NOMO-1 (cell line): ENCODE results near the gene ELK4.

Source experiments
- DNase-seq, 2 experiments: peaks; one replicate each; lab custom pipeline; 2025; ENCODE audit not compliant: unreplicated experiment in 2 of 2; lab: John Stamatoyannopoulos, UW

Gene ELK4, protein sequence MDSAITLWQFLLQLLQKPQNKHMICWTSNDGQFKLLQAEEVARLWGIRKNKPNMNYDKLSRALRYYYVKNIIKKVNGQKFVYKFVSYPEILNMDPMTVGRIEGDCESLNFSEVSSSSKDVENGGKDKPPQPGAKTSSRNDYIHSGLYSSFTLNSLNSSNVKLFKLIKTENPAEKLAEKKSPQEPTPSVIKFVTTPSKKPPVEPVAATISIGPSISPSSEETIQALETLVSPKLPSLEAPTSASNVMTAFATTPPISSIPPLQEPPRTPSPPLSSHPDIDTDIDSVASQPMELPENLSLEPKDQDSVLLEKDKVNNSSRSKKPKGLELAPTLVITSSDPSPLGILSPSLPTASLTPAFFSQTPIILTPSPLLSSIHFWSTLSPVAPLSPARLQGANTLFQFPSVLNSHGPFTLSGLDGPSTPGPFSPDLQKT

DNA sequence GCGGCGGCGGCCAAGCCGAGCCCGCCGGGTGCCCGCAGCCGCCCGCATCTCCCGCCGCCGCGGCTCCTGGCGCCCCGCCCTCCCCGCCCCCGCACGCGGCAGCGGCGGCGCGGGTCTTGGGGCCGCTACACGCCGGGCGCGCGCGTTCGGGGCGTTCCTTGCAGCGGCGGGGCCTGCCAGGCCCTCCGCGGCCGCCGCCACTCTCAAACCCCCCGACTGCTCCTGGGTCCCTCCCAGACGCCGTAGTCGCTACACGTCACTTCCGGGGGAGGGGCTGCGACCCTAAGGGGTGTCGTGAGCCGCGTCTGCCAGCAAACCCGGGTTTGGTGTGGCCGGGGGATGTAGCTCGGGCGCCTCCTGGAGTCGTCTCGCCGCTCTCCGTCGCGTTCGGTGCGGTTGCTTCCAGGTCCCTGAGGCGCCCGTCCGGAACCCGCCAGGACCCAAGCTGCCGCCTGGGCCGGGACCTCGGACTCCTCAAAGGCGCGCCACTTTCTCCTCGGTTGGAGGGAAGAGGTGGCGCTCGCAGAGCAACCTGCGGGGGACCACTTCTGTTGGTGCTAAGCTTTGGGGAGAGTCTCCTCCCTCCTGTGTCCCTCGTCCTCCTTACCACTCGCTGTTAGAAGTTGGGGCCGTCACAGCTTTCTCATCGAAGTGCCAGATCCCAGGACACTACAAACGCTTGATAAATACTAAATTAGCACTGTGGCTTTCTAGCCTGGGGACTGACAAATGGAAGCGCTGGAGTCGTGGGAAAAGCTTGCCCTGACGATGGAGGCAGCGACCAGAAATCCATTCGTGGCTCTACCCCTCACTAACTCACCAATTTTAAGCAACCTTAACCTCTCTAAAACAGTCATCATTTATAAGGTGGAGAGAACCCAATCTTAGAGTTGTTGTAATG, at the start of gene ELK4:
Gene ELK4 (minus strand): TSS at position 244 of the 901 bp plus-strand sequence. CDS start 8,129 bp downstream, outside the sequence.
- peak; percentile 93 to 95 for DNase-seq

DNA sequence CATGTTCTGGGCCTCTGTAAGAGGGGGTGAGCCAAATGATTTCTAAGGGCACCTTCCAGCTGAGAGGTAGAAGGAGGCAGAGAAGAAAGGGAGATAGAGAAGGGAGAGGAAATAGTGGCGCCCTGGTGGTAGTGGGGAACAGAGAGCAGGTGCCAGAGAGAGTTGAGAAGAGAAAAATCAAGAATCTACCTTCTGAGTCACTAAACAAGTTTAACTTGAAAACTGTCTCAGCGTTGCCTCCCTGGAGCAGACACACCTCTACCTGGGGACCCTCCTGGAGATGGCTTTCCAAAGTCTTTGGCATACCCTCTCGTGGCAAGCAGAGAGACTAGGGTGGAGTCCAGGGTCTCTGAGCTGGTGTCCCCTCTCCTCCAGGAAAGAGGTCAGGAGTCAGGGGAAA, 49.6 kb upstream of the ELK4 start:
- no peak for DNase-seq

DNA sequence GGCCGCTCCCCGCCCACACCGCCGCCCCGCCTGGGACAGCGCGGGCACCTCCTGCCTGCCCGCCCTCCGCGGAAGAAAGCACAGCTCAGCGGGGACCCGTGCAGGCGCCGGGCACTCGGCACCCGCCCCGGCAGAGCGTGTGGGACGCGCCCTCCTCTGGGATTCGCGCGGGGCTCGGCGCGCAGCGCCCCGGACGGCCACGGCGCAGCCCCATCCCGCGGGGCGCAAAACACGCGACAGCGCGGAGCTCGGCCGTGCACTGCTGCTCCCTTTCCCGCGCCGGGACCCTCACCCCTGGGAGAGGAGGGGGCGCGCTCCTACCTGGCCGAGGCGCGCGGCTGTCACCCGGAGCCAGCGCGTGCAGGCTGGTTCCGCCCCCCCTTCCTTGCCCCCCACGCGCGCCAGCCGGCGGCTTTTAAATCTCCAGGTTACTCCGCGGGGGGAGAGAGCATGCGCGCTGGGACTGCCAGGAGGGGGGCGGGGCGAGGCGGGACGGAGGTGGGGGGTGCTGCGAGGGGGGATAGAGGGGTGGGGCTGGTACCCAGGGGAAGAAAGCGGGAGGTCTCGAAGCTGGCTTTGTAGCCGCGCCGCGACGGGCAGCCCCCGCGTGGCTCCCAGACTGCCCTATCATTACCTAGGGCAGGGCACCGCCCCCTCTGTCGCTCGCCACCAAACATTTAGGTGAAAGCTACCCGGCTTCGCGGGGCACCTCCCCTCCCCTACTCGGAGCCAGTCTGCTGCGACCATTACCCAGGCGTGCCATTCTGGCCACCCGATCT, 48.5 kb upstream of the ELK4 start, which contains the start of gene SLC45A3:
Gene SLC45A3 (minus strand): TSS at position 437 of the 779 bp plus-strand sequence. CDS start 15,853 bp downstream, outside the sequence.
- peak; percentile 31 to 45 for DNase-seq

DNA sequence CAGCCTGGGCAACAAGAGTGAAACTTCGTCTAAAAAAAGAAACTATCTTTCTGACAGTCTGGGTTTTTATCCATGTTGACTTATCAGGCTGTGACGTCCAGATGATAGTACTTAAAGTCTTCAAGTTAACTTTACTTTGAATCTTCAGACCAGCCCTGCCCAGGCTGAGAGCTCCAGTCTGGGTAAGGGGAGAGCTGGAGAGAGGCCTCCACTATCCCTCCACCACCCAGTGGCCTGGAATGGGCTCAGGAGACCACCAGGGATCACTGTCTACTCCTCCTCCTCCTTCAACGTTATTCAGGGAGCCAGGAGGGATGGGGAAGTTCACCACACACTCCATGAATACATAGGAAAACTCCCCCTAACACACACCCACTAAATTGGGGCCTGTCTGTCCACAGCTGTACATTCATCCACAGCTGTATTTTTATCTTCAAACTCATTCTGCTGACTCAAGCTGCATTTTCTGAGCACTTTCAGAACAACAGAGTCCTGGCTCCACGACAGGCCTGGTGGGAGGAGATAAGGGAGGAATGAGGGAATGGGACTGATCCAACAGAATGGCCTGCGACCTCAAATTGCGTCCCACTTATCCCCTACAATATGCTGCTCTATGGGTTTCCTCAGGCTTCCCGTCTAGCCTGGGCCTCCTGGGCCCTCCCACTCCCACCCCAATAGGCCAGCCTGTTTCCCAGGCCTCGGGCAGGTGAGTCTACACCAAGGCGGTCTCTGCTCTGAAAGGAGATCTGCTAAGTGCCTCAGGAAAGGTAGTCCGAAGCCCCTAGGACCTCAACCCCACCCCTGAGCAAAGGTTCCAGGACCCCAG, 46.7 kb upstream of the ELK4 start:
- no peak for DNase-seq

DNA sequence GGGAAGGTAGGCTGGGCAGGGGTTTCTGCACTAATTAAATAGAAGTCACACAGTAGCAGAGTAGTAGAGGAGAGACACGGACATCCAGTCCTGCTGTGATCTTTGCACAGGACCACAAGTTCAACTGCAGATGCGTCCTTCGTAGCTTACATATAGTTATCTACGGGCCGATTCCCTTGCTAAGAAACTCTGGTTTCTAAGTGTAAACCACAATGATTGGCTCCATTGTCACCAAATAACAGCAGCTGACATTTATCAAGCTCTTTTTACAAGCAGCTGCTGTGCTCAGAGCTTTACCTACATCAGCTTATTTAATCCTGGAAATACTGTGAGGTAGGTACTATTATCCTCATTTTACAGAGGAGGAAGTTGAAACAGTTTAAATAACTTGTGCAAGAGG, 45.4 kb upstream of the ELK4 start:
- DNase-seq, result peak in 1 of 2 experiments; percentile 41

DNA sequence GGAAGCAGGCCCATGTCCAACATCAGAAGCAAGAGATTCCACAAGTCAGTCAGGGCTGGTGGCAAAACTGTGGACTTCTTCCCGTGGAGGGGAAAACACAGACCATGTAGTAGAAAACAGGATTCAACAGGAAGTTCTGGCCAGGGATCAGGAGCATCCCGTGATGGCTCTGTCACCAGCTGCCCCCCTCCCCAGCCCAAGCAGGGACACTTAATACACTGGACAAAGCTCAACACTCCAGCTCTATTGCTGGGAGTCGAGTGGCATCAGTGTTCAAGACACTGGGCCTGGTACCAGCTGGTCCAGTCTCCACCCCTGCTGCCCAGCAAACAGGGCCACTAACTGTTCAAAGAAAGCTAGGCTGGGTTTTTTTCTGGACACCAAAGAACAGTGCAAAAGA, 44.8 kb upstream of the ELK4 start:
- DNase-seq, result no peak

DNA sequence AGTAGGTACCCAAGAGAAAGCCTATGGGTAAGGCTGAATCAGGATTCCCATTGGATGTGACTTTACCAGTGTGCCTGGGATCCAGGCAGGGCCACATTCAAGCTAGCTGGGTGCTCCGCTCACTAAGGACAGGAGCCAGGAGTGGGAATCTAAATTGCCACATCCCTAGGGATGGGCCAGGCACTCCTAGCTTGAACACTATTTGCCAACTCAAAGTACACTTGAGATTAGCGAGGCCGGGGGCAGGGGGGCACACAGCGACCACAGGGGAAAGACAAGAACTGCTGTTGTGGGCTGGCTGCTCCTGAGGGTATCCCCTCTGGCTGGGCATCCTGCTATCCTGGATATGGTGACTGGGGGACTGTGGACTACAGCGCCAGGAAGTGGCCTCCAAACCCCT, 44.2 kb upstream of the ELK4 start:
- no peak for DNase-seq

DNA sequence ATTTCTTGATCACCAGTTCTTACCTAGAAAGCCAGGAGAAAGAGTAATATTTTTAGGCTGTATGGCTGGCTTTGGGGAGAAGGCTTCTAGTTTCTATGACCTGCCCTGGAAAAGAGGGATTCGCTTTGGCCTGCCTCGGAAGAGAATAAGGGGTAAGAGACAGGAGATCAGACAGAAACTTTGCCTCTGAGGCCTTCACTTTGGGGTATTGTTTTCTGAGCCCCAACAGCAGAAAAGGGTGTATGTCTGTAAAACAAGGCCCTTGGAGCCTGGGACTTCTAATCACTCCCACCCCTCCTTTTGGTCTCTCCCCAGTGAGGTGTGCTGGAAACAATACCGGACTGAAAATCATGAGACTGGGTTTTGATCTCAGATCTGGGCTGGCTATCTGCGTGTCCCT, 43.4 kb upstream of the ELK4 start:
- no peak for DNase-seq

DNA sequence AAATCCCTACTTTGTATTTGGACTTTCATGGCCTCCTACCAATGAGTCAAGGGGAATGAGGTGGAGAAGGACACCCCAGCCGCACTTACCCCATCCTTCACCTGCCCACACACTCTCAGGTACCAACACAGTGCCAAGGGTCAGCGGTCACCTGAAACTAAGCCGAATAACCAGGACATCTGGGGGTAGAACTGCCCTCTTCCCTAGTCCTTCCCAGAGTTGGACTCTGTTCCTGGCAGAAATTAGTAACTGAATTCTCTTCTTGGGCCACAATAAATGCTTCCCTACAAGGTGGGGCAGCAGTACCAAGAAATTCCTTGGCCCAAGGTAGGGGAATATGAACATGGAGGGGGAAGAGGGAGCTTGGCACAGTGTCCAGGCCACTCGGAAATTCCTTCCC, 41.2 kb upstream of the ELK4 start:
- no peak for DNase-seq

DNA sequence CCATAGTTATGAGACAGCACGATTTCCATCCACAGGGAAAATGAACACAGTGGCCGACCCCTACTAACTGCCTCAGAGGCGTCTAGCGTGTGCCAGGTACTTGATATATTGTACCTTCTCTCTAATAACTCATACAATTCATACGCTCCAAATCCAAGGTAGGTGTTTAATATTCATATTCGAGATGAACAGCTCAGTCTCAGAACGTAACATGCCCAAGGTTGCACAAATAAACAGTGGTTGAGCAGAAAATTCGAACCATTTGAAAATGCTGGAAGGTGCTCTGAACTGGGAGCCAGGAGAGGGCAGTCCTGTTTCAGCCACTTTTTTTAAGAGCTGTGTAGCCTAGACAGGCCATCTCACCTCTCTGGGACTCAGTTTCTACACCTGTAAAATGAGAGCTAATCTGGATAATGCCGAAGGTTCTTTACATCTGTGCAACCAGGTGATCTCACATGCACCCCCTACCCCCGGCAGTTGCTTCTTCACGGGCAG, 40.6 kb upstream of the ELK4 start:
- DNase-seq, result no peak

DNA sequence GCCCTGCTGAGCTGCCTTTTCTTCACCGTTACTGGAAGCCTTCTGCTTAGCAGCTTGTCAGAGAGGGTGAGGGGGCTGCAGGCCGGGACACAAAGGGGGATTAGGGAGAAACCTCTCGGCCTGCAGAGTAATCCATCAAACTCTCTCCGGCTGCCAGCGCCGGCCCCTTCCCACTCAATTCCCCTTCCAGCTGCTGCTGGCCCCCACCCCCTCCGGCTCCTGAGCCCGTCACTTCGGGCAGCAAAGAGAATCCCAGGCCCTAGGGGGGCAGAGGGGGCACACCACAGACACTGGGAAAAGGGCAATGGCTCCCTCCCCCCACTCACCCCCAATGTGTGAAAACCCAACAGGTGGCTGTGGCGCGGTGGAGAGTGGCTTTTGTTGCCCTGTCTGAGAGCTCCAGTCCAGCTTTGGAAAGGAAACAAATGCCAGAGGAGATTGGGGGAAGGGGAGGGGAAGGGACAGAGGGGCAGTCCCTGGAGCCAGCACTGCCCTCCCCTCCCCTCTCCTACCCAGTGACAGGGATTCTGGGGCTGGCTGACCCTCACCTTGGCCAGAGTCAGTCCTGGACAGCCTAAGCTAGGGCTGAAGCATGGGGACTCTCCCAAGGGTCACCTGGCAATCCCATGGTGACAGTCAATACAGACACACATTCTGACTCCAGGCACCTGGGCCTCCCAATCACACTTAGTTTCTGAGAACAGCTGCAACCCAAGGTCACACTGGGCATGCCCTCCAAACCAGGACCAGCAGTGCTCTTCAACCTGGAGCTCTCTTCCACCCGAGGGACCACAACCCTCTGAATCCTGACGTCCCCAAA, 39.0 kb upstream of the ELK4 start:
- DNase-seq, result no peak

DNA sequence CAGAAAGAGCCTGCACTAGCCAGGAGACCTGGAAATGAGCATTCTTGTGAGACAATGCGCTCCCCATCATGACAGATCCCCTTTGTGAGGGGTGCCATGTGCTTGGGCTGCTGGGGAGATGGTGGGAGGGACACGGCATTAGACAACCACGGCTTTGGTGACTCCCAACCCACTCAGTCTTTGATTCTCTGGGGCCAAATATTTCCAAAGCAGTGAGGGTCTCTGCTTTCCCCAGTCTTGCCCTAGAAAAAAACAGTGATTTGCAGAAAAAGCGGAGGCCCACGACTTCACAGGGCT, 38.3 kb upstream of the ELK4 start:
- DNase-seq, result no peak

DNA sequence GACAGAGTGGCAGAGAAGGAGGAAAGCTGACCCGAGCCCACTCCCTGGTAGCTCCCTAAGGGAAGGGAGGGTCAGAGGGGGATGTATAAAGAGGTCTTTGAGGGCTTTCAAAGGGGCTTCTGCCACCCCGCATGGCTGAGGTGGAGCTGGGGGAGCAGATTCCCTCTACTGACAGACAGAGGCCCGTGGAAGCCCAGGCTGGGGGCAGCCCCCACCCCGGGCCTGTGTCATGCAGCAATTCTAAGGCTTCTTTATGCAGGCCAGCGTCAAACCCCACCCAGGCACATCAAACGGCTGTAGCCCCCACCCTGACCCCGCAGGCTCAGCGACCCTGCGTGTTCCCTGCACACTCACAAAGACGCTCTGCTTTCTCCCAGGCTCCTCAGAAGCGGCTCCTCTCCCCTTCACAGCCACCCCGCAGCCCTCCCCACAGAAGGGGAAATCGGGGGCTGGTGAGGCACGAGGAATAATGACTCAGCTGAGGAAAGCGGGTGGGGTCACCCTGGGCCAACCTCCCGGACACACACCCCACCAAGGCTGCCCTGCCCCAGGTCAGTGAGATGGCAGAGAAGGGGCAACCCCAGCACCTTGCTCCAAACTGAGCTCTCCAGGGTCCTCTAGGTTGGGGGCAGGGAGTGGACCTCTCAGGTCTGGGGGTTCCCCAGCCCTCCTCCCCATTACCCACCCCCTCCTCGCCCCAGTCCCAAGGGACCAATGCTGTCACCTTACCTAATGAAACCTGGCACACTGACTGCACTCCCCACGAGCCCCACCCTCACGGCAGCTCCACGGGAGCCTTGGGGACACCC, 37.7 kb upstream of the ELK4 start:
- DNase-seq, result no peak

DNA sequence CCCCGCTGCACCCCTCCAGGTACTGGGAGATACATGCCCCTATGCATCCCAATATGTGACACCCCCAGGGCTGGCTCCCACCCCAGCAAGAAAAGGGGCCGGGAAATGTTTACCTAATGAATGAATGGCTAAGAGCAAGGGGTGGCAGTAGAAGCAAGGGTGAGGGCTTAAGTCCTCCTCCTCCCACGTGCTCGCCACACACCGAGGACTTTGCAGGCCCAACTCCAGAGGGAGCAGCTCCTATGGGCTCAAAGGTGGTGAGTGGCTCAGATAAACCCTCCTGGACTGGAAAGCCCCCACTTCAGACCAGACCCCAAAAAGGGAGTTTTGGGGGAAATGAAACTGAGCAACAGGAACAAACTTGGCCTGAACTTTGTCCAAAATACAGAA, 37.1 kb upstream of the ELK4 start:
- DNase-seq, result peak; percentile 28 to 50

DNA sequence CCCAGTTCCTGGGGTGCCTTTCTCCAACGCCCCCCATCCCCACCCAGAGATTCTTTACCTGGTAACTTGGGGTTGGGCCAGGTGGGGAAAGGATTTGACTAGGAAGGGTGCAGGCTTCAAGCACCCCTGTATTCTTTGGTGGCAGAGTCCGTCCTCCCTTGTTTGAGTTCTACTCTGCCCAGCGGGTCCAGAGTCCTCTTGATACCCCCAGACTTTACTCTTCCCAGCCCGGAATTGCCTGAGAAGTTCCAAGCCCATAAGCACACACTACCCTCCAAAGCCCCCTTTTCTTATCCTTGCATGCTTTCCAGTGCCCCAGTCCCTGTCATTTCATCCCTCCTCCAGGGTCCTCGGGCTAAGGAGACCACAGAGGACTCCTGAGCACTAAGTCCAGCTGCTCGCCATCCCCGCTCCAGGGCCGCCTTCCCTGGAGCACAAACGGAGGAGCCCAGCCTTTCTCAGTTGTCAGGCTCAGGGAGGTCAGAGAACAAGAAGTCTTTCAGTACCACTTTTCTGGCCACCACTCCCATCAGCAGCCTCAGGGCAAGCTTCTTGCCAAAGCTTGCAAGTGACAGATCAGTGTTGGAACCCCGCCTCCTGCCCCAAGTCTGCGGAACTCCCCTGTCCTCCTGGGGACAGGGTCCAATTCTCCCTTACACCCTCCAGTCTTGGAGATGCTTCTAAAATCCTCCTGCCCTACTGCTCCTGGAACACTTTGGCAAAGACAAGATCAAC, 36.3 kb upstream of the ELK4 start:
- peak in 1 of 2 experiments; percentile 14 for DNase-seq

DNA sequence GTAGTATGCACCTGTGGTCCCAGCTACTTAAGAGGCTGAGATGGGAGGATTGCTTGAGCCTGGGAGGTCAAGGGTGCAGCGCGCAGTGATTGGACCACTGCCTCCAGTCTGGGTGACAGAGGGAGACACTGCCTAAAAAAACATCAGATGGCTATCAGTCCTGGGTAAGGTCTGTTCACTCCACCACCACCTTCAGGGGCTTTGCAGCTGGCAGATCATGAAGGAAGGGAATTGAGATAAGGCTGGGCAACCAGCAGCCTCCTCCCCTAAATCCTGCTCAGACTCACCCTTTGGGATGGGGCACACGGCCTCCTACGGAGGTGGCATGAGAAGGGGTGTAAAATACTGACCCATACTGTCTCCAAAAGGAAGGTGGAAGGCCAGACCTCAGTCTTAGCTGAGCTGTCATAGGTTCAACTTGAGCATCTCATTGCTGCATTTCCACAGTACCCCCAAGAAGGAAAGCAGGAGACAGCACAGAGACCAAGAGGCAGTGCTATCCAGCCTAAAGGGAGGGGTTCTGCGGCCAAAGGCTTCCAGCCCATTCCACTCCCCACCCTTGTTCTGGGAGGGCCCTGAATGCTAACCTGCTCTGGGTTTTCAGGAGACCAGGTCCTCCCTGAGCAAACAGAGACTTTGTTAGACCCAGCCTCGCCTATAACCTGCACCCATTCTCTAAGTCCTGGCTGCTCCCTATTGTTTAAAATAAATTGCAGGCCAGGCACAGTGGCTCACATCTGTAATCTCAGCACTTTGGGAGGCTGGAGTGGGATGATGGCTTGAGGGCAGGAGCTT, 34.8 kb upstream of the ELK4 start:
- no peak for DNase-seq
